ENCODE results near the gene TFR2. TPM values are rescaled to one million over a fixed set of nuclear protein-coding genes. Genes with fewer than 3 reads are reported as not detected.

The TFR2 gene
- polyA plus RNA-seq, 10 donors = 0.46 to 1.4 (median 0.98) TPM

DNA sequence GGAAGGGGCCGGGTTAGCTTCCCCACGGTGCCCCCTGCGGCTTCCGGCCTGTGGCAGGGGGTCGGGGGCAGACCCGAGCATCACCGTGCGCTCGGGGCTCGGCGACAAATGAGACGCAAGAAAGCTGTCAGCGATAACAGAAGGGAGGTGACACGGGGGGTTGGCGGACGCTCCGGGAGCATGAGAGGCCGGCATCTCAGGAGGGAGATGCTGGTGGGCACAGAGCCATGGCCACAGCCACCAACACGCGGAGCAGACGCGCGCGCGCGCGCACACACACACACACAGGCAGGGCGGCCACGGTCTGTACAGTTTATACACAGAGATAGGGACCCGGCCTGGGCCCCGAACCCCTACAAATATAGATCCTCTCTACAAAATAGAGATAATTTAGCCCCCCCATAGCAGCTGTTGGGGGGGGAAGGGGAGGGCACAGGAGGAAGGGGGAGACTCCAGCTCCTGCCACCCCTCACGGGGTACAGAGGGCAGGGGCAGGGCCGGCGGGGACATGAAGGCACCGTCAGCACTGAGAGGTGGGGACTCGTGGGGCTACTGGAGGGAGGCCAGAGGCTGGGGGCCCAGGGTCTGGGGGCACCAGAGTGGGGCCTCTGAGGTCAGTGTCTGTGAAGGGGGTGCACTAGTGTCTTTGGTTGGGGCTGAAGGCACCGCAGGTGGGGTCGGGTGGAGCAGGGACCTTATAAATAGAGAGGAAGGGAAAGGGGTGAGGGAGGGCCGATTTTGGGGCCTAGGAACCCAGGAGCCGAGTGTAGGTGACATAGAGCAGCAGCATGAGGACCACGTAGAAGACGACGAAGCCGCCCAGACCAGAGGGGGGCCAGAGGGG lies 66.8 kb downstream of the TFR2 start:
- DNase-seq = no peak

GRCh38 chr7:100573691-100574361 lies 67.5 kb downstream of the TFR2 start, which contains the start of gene SAP25:
Gene SAP25 (minus strand): TSS chr7:100573900. CDS start chr7:100573742, 158 bp downstream.
- DNase-seq = no peak

DNA sequence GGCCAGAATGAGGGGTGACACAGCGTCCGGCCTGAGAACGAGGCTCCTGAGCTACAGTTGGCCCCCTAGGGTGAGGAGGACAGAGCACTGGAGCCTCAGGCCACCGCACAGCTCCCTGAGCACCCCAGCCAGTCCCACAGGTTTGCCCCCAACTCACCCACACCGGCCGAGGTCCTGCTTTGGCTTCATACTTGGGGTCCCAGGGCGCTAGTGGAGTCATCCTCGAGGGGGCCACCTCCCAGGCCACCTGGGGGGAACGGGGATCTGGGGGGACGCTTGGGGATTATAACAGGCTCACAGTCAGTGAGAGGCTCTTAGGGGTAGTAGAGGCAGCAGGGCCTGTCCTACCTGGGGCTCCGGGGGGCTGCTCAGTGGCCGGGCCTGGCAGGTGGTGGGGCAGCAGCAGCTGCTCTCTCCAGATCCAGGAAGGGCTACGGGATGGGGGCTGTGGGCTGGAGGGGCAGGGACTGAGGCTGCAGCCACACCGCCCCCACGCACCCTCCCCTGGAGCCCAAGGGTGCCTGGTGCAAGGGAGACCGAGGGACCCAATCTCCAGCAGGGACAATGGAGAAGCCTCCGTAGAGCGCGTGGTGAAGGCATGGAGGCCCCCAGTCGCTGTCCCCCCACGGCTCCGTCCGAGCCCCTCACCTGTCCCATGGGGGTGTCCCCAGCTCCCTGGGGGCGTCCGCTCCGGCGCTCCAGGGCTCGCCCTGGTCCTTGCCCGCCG lies 68.2 kb downstream of the TFR2 start:
- DNase-seq = no peak

DNA sequence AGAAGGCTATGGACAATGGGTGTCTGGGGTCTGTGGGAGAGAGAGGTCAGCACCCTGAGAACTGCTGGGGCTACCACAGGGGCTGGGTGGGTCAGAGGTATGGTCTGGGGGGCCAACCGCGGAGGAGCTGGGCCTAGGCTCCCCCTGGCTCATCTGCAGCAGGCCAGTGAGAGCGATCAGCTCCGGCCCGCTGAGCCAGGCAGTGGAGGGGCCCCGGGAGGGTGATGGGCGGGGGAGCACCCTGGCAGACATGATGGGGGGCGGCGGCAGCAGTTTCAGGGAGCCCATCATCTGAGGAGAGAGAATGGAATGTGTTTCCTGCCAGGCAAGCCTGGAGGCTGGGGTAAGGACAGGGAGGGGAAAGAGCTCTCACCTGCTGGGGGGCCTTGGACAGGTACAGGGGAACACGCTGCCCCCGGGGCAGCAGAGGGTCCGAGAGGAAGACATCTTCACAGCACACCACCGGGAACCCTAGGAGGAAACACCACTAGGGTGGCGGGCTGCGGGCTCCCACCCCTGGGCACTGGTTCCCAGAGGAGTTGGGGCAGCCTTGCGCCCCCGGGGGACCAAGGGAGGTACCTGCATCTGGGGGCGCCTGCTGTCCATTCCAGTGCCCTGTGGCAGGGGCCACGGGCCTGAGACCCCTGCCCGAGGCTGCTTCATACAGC lies 68.9 kb downstream of the TFR2 start:
- no peak for DNase-seq

DNA sequence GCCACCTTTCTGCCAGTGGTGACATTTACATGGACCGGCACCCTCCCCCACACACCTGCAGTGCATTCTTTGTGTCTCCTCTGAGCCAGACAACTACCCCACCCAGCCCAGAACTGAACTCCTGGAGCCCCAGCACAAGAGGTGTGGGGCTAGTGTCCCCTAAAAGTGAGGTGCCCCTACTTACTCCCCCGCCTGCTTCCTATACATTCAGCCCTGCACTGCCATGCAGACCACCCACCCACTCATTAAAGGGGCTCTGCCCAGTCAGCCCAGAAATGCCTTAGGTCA lies 69.6 kb downstream of the TFR2 start:
- no peak for DNase-seq

- no peak for DNase-seq
Measured at GRCh38 chr7:100570954-100571828, 70.2 kb downstream of the TFR2 start.

Other genes with a start within 250 kb of the TFR2 start
- gene ZCWPW1, start 212.8 kb downstream of the TFR2 start, polyA plus RNA-seq (ENCODE audit: insufficient read length in 10 of 10) = 1 to 10 TPM; 4.0 to 7.6 (median 5.4) TPM
- gene MEPCE, start 211.7 kb downstream of the TFR2 start, polyA plus RNA-seq (ENCODE audit: insufficient read length in 10 of 10) = 10 to 100 TPM; 25.2 to 38.4 (median 33.6) TPM
- gene PPP1R35, start 205.1 kb downstream of the TFR2 start, polyA plus RNA-seq (ENCODE audit: insufficient read length in 10 of 10) = 10 to 100 TPM in 8 of 10 donors, 1 to 10 TPM in 2; 7.7 to 18.0 (median 12.0) TPM
- 1 to 10 TPM in 8 of 10 donors, under 1 TPM in 2; 0.86 to 3.5 (median 1.4) TPM for gene SPACDR, start 177.3 kb downstream of the TFR2 start, polyA plus RNA-seq (ENCODE audit: insufficient read length in 10 of 10)
- 10 to 100 TPM; 30.3 to 46.3 (median 40.1) TPM for gene TSC22D4, start 162.3 kb downstream of the TFR2 start, polyA plus RNA-seq (ENCODE audit: insufficient read length in 10 of 10)
- 1 to 10 TPM; 1.1 to 3.4 (median 1.7) TPM for gene NYAP1, start 157.6 kb downstream of the TFR2 start, polyA plus RNA-seq (ENCODE audit: insufficient read length in 10 of 10)
- gene AGFG2, start 102.3 kb downstream of the TFR2 start, polyA plus RNA-seq (ENCODE audit: insufficient read length in 10 of 10) = 10 to 100 TPM in 5 of 10 donors, 1 to 10 TPM in 5; 8.6 to 12.5 (median 9.8) TPM
- gene SAP25, start 67.7 kb downstream of the TFR2 start, polyA plus RNA-seq (ENCODE audit: insufficient read length in 10 of 10) = 1 to 10 TPM; 1.5 to 5.3 (median 2.6) TPM
- 10 to 100 TPM; 16.7 to 30.5 (median 22.7) TPM for gene LRCH4, start 55.4 kb downstream of the TFR2 start, polyA plus RNA-seq (ENCODE audit: insufficient read length in 10 of 10)
- 1 to 10 TPM in 4 of 10 donors, under 1 TPM in 6; 0.74 to 2.0 (median 0.94) TPM for gene FBXO24, start 55.2 kb downstream of the TFR2 start, polyA plus RNA-seq (ENCODE audit: insufficient read length in 10 of 10)
- gene PCOLCE, start 39.2 kb downstream of the TFR2 start, polyA plus RNA-seq (ENCODE audit: insufficient read length in 10 of 10) = 100 to 1,000 TPM; 202 to 371 (median 254) TPM
- gene MOSPD3, start 29.0 kb downstream of the TFR2 start, polyA plus RNA-seq (ENCODE audit: insufficient read length in 10 of 10) = 10 to 100 TPM; 11.8 to 20.0 (median 15.8) TPM
- gene ACTL6B, start 14.9 kb upstream of the TFR2 start, polyA plus RNA-seq (ENCODE audit: insufficient read length in 10 of 10) = under 1 TPM in 1 of 10 donors, not detected in 9; 0.14 TPM
- 100 to 1,000 TPM; 110 to 181 (median 147) TPM for gene GNB2, start 32.2 kb upstream of the TFR2 start, polyA plus RNA-seq (ENCODE audit: insufficient read length in 10 of 10)
- 10 to 100 TPM; 18.0 to 36.2 (median 26.0) TPM for gene GIGYF1, start 52.7 kb upstream of the TFR2 start, polyA plus RNA-seq (ENCODE audit: insufficient read length in 10 of 10)
- gene POP7, start 64.6 kb upstream of the TFR2 start, polyA plus RNA-seq (ENCODE audit: insufficient read length in 10 of 10) = 10 to 100 TPM; 13.6 to 33.1 (median 18.9) TPM
- gene EPO, start 78.9 kb upstream of the TFR2 start, polyA plus RNA-seq (ENCODE audit: insufficient read length in 10 of 10) = under 1 TPM in 1 of 10 donors, not detected in 9; 0.10 TPM
- gene ZAN, start 92.0 kb upstream of the TFR2 start, polyA plus RNA-seq (ENCODE audit: insufficient read length in 10 of 10) = not detected
- 10 to 100 TPM; 38.5 to 78.6 (median 48.4) TPM for gene EPHB4, start 186.0 kb upstream of the TFR2 start, polyA plus RNA-seq (ENCODE audit: insufficient read length in 10 of 10)
- 10 to 100 TPM; 12.5 to 25.7 (median 16.5) TPM for gene SLC12A9, start 211.2 kb upstream of the TFR2 start, polyA plus RNA-seq (ENCODE audit: insufficient read length in 10 of 10)
- gene TRIP6, start 225.8 kb upstream of the TFR2 start, polyA plus RNA-seq (ENCODE audit: insufficient read length in 10 of 10) = 10 to 100 TPM; 29.3 to 58.6 (median 39.7) TPM
- 100 to 1,000 TPM in 3 of 10 donors, 10 to 100 TPM in 7; 76.6 to 115 (median 94.7) TPM for gene SRRT, start 233.6 kb upstream of the TFR2 start, polyA plus RNA-seq (ENCODE audit: insufficient read length in 10 of 10)
- 1 to 10 TPM; 1.2 to 3.1 (median 2.4) TPM for gene UFSP1, start 248.2 kb upstream of the TFR2 start, polyA plus RNA-seq (ENCODE audit: insufficient read length in 10 of 10)